HG03354 (cell line): Measurements from ENCODE around the gene MS4A8.
"Not testable (repeated sequence)": the region's sequence is repeated elsewhere in the genome, so short reads cannot be mapped to it uniquely, and the experiment has no call there.

ENCODE experiments used
- ATAC-seq: cut with Tn5 transposase; IDR thresholded peaks from one replicate; pipeline ENCODE4 v1.9.1; 2021; ENCODE audit warnings: mild to moderate bottlenecking; ENCODE audit not compliant: unreplicated experiment, poor library complexity, severe bottlenecking

MS4A8 gene, protein sequence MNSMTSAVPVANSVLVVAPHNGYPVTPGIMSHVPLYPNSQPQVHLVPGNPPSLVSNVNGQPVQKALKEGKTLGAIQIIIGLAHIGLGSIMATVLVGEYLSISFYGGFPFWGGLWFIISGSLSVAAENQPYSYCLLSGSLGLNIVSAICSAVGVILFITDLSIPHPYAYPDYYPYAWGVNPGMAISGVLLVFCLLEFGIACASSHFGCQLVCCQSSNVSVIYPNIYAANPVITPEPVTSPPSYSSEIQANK

DNA sequence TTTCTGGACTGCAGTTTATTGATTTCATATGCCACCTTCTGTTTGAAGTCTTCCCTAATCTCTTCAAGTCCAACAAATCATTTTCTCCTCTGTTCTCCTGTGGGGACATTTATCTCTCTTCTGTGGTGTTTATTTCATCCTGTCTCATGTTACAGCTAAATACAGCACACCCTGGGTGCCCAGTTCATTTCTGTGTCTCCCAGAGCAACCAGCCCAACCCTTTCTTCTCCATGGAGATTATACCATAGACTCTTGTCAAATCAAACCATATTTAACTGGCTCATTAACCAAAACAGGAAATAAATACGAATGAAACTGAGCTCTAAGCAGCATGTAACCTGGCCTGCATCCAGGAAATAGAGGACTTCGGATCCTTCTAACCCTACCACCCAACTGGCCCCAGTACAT lies at the start of gene MS4A8:
MS4A8 (plus strand) TSS at position 329 of the 408 bp plus-strand sequence. CDS start 1,249 bp downstream, outside the sequence.
- no peak for ATAC-seq

DNA sequence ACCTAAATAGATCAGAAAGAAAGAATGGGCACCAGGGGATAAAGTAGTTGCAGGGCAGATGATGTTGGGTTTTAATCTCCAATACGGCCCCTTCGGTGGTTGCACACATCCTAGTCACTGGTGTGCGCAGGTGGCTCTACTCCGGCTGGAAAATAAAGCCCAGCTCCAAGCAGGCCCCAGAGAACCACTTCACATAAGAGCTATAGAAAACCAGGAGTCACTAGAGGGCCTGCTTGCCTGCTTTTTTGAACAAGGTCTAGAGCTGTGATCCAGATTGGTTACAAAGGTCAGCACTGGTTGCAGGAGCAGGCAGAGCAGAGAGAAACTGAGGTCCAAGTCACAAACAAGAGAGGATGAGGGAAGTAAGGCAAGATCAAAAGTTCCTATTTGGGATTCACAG lies 41.5 kb upstream of the MS4A8 start:
- no peak for ATAC-seq

DNA sequence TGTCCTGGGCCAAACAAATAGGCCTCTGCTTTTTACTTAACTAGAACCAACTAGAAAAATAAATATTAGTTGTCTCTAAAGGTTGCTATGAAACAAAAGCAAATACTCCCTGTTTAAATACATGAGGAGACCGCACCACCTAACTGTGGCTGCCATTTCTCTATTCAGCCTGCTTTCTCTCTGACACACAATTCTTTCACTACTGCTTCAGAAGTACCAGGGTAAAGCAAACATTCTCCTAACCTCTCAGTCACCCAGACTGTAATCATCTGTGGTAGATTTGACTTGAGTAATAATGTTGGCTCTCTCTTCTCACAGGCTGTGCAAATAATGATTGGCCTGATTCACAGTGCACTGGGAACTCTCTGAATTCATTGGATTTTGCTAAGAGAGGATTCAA lies 41.0 kb upstream of the MS4A8 start:
- ATAC-seq = no peak

DNA sequence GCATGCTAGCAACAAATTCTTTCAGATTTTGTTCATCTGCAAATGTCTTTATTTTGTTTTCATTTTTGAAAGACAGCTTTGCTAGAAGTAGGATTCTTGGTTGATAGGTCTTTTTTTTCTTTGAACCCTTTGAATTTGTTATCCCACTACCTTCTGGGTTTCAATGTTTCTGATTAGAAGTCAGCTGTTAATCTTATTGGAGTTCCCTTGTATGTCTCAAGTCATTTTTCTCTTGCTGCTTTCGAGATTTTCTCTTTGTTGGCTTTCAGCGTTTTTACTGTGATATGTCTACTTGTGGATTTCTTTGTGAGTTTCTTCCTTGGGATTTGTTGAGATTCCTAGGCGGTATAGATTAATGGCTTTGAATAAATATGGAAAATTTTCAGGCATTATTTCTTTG lies 27.2 kb upstream of the MS4A8 start:
- no peak for ATAC-seq

DNA sequence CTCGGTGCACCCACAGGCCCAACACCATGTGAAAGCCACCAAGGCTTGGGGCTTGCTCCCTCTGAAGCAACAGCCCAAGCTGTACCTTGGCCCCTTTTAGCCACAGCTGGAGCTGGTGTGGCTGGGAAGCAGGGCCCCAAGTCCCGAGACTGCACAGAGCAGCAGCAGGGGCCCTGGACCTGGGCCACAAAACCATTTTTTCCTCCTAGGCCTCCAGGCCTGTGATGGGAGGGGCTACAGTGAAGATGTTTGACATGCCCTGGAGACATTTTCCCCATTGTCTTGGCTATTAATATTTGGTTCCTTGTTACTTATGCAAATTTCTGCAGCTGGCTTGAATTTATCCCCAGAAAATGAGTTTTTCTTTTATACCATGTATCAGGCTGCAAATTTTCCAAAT lies 21.2 kb upstream of the MS4A8 start:
- not testable (repeated sequence) for ATAC-seq

DNA sequence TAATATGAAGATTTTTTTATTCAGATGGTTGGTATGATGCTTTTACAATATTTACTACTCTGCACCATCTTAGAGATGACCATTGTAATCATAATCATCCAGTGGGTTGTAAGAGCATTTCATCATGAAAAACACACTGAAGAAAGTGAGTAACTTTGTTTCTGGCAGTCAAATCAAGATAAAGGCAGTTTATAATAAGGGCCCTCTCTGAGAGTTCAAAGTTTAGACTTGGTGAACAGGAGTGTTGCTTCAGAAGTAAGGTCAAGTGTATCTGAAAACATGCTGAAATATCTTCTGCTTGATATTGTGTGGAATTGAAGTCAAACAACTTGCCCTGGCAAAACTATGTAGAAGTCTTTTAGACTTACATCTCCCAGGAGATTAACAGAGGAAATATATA lies 19.5 kb upstream of the MS4A8 start:
- no peak for ATAC-seq

DNA sequence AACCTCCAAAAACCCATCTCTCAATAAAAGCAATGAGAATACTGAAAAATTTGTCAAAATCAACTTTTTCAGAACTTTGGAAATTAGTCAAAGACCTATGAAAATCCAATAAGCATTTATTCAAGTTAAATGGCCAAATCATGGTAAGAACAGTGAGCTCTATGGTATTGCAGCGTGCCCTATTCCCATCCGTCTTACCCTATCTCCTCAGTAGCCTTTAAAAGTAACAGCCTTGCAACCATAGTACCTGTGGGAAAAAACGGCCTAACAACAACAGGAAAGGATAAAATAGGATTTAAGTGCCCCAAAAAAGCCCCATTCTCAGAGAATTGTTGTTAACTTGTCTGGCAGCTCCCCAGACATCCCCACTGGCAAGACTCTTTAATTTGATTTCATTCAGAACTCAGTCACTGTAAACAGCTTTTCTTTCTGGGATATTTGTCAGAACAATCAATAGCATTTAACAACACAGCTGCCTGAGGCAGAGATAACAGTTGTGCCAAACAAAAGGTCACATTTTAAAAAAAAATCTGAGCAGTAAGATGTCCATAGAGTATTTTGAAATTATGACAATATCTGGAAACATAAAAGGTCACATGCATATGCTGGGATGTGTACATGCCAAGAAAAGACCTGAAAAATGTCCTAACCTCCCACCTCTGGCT lies 18.8 kb upstream of the MS4A8 start:
- no peak for ATAC-seq

DNA sequence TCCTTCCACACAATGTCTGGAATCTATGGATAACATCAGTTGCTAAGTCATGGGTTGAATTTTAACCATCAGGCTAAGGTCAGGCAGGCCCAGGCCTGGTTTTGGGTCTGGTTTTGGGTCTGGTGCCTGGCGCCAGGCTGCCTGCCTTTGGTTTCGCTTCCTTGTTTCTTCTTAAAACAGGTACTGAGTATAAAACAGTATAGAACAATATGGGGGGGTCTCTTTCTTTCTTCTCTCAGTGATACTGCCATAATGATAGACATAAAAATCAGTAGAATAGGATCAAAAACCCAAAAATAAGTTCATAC lies 14.9 kb upstream of the MS4A8 start:
- peak; percentile 46 for ATAC-seq

DNA sequence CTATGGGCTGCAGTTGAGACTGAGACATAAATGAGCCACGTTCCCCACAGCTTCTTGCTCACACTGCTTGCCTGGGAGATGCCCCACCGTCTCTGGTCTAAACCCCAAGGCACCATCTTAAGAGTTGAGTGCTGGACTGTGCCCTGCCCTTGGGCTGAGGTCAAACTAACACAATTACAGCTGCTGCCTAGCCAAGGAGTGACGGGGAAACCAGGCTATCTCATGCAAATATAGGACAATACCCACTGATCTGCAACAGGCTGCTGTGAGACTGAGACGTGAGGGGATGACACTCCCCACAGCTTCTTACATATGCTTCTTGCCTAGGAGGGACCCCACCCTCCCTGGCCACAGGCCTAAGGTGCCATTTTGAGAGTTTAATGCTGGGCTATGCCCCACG lies 7.8 kb upstream of the MS4A8 start:
- ATAC-seq = no peak

DNA sequence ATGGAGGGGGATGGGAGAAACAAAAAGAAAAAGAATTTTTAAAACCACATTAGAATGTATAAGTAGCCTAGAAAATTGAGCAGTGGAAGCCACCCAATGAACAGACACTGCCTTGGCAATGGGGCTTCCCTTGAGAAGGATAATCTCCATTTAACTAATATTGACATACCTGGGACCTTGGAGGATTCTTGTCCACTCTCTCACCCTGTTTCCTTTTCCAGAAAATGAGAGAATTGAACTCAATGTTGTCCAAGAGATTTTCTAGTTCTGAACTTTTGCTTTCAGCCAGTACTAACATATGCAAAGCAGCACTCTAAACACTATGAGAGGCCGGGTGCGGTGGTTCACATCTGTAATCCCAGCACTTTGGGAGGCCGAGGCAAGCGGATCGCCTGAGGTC lies 524 bp downstream of the MS4A8 start:
- no peak for ATAC-seq

DNA sequence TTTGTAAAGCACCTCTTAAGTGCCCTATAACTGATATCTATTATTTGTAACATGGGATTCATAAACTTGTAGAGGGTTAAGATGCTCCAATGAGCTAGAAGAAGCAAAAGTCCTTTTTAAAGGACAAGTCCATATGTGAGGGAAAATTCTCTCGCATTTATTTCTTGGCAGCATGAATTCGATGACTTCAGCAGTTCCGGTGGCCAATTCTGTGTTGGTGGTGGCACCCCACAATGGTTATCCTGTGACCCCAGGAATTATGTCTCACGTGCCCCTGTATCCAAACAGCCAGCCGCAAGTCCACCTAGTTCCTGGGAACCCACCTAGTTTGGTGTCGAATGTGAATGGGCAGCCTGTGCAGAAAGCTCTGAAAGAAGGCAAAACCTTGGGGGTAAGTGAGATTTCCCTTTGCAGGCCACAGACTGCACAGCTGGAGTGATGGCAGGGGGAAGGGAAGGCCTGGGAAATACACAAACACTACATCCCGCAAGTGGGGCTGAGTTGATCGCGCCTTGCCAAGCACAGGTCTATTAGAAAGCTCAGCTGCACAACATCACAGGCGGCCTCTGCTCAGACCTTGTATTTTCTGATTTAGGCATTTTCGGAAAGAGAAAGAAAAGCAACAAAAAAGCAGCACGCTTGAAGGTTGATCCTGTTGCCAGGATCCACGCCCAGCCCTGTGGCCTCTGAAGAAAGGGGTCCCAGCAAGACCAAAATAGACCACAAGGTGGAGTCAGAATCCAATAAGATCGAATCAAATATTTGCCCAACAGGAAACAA lies 1.5 kb downstream of the MS4A8 start:
- no peak for ATAC-seq

DNA sequence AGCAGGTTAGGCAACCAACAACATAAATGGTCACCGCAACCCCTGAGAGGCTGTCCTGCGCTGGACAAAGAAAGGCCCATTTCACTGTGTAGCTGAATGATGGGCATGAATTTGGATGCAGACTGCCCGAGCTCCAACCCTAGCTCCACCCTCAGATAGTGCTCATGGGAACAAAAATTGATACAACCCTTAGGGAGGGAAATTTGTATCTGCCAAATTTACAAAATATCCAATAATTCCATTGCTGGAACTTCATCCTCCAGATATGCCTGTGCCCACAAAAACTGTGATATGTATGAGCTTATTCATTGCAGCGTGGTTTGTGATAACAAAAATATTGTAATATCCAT lies 2.0 kb downstream of the MS4A8 start:
- no peak for ATAC-seq

DNA sequence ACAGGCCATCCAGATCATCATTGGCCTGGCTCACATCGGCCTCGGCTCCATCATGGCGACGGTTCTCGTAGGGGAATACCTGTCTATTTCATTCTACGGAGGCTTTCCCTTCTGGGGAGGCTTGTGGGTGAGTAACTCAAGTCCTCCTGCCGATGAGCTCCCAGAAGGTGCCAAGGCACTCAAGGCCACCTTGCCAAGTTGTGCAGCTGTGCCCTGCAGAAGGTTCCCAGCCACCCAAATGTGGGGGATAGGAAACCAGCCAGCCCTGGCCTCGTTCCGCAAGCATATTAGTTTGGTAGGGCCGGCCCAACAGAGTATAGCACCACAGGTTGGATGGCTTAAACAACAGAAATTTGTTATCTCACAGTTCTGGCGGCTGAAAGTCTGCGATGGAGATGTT lies 4.0 kb downstream of the MS4A8 start:
- ATAC-seq = no peak

DNA sequence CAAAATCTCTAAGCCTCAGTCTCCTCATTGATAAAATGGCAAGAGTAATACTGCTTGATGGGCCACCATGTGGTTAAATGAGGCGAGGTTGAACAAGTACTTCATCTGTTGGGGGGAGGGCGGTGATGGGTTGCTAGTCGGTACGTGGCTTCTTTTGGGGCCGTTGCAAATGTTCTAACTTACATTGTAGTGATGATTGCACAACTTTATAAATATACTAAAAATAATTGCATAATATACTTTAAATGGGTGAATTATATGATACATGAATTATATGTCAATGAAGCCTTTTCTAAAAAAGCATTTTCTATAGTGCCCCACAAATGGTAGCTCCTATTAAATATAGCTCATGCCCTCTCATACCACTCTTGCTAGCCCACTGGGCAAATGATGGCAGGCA lies 6.5 kb downstream of the MS4A8 start:
- ATAC-seq = no peak

DNA sequence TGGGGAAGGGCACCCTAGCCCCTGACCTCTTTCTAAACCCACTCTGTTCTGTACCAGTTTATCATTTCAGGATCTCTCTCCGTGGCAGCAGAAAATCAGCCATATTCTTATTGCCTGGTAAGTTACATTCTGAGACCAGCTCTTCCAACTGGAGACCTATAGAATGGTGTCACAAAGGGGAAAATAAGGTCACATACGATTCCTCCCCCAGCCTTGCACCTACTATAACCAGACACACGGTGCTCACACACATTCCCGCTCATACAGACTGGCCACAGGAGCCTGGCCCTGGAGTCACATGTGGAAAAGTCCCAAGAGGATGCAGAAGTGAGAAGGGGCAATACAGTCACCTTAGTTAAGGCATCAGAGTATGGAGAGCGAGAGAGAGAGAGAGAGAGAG lies 7.5 kb downstream of the MS4A8 start:
- no peak for ATAC-seq

DNA sequence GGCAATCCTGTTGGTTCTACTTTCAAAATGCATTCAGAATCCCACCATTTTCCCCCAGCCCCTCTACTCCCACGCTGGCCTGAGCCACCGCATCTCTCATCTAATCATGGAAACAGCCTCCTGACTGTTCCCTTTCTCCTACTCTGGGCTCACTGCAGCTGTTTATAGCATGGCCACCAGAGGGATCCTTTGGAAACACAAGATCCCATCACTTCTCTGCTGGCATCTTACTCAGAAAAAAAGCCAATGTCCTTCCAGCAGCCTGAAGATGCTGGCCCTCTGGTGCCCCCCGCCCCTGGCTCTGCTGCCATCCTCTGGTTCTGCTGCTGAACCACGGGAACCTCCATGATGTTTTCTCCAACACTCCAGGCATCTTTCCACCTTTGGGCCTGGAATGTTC lies 11.1 kb downstream of the MS4A8 start:
- ATAC-seq = no peak

DNA sequence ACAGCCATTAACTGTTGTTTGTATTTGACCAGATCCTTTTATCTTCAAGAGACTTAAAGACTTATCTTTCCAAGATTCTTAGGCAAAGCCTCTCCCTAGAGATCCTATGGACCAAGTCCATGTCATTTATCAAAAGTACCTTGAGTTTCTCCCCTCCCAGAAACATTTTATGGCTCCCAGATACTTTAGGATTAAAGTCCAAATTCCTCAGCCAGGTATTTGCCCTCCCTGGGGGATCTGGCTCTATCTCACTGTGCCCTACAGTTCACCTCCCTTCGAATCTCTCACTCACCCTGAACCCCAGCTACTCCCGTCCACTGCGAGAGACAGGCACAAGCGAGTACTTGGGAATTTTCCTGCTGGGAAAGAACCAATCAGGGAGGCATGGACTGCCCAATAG lies 11.9 kb downstream of the MS4A8 start:
- ATAC-seq = no peak

DNA sequence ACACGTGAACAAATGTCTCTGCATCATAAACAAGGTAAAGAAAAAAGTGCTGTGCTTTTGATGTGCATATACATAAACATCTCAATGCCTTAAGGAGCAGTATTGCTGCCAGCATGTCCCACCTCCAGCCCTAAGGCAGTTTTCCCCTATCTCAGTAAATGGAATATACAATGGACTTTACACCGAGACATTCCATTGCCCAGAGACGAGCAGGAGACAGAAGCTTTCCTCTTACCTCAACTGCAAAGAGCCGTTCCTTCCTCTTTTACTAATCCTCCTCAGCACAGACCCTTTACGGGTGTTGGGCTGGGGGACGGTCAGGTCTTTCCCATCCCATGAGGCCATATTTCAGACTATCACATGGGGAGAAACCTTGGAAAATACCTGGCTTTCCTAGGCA lies 14.0 kb downstream of the MS4A8 start:
- ATAC-seq = not testable (repeated sequence)

DNA sequence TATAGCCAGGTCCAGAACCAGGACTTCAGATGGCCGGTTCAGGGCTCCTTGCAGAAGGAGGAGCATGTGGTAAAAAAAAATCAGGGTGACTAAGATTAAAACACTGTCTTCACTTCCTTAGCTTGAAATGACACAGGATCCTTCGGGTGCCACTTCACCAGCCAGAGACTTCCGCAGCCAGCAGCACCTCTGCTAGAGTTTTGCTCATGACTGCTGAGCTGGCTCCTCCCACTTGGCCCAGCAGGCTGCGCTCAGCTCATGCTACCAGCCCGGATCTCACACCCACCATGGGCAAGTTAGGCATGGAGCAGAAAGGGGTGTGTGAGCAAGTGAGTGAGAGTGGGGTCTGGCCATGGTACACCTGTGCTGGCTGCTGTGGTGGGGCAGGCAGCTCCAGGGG lies 18.5 kb downstream of the MS4A8 start:
- no peak for ATAC-seq

DNA sequence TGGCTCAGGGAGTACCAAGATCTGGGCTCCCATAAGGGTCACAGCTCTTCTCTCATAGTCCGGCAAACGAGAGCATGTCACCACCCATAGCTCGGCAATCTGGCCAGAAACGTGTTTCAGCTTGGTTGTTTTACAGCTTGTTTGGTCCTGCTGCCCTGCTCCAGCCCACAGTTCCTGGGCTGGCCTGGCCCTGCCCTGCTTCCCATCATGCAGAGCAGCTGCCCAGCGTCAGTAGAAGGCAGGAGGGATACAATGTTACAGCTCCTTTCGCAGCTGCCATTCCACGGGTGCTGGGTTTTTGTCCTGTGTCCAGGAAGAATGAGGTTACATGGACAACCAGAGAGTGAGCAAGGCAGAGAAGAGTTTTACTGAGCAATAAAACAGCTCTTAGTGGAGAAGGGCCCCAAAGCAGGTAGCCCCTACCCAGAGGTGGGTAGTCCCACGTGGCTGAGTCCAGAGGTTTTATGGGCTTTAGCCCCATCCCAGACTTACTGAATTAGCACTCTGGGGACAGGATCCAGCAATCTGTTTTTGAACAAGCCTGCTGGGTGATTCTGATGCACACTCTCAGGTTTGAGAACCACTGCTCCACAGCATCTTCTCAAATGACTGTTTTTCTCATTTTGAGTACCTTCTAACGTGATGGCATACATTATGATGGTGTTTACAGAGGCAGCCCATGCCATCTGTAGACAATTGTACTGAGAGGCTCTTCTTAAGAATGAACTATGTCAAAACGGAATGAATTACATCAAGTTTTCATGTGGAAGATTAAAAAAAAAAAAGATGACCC lies 19.3 kb downstream of the MS4A8 start:
- ATAC-seq = no peak

DNA sequence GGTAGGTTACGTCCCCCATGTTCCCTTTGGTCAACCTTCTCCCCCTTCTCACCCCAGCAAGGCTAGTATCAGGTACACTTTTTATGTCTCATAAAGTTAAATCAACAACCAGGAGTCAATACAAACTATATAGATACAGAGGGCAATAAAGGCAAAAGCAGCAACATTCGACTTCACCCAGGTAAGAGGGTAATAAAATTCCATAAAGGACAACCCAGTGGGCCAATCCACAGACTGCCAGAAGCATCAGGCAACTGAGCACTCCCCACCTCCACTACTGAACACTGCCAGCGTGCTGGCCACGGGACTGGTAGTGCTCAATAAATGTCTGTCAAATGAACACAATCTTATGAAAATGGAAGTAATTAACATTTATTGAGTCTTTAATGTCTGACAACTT lies 20.0 kb downstream of the MS4A8 start:
- ATAC-seq = no peak
